GM21526 (cell line): ENCODE data around the gene FAM3B.
"Not testable (repeated sequence)": the region's sequence is repeated elsewhere in the genome, so short reads cannot be mapped to it uniquely, and the experiment has no call there.

Experiments used
- ATAC-seq: cut with Tn5 transposase; IDR thresholded peaks from one replicate; pipeline ENCODE4 v1.9.1; 2021; ENCODE audit warnings: moderate library complexity; ENCODE audit not compliant: unreplicated experiment, low FRiP score

FAM3B gene

GRCh38 chr21:41316200-41317062, at the start of gene FAM3B:
FAM3B (plus strand) TSS chr21:41316801; CDS start chr21:41316880, 79 bp downstream.
- no peak for ATAC-seq

GRCh38 chr21:41267346-41267745, 49.3 kb upstream of the FAM3B start:
- ATAC-seq: no peak

- ATAC-seq: no peak
Measured at GRCh38 chr21:41269535-41269934, 47.1 kb upstream of the FAM3B start.

- ATAC-seq: no peak
Measured at GRCh38 chr21:41277196-41277595, 39.4 kb upstream of the FAM3B start.

GRCh38 chr21:41277846-41278245, 38.8 kb upstream of the FAM3B start:
- no peak for ATAC-seq

GRCh38 chr21:41280115-41280919, 36.3 kb upstream of the FAM3B start:
- no peak for ATAC-seq

- ATAC-seq: no peak
Measured at GRCh38 chr21:41282412-41282811, 34.2 kb upstream of the FAM3B start.

GRCh38 chr21:41283211-41283818, 33.3 kb upstream of the FAM3B start:
- peak; percentile 66 for ATAC-seq

- no peak for ATAC-seq
Measured at GRCh38 chr21:41289431-41289830, 27.2 kb upstream of the FAM3B start.

GRCh38 chr21:41290106-41290799, 26.3 kb upstream of the FAM3B start:
- ATAC-seq: no peak

- ATAC-seq: no peak
Measured at GRCh38 chr21:41294548-41295231, 21.9 kb upstream of the FAM3B start.

- no peak for ATAC-seq
Measured at GRCh38 chr21:41295721-41296254, 20.8 kb upstream of the FAM3B start.

GRCh38 chr21:41302976-41303375, 13.6 kb upstream of the FAM3B start:
- ATAC-seq: no peak

GRCh38 chr21:41304068-41304720, 12.4 kb upstream of the FAM3B start:
- no peak for ATAC-seq

- ATAC-seq: no peak
Measured at GRCh38 chr21:41307219-41307618, 9.4 kb upstream of the FAM3B start.

GRCh38 chr21:41313285-41314164, 3.1 kb upstream of the FAM3B start:
- not testable (repeated sequence) for ATAC-seq

GRCh38 chr21:41315726-41316125, 875 bp upstream of the FAM3B start:
- no peak for ATAC-seq

- no peak for ATAC-seq
Measured at GRCh38 chr21:41317063-41317392, 427 bp downstream of the FAM3B start.
